Measurements from ENCODE around the gene OLFML2A.
"Not testable (repeated sequence)": the region's sequence is repeated elsewhere in the genome, so short reads cannot be mapped to it uniquely, and the experiment has no call there.

The OLFML2A gene

GRCh38 chr9:124776954-124777648 is at the start of gene OLFML2A:
Gene OLFML2A, plus strand, starts transcription at chr9:124777133. Its CDS starts 138 bp downstream, at chr9:124777271.
- ATAC-seq (ENCODE audit: low read depth) (peak; percentile 28), DNase-seq (ENCODE audit: low spot score) (no peak)
- H3K36me3 ChIP-seq (ENCODE audit: low read depth) = no peaks in the 10 kb centered on the region
- H3K27ac ChIP-seq (ENCODE audit: poor library complexity, severe bottlenecking) = no peak within 1 kb of the TSS
- no peaks in the 10 kb centered on the region for H3K9me3 ChIP-seq (ENCODE audit: severe bottlenecking)
- TF ChIP-seq CTCF (IDR thresholded peaks at IDR 0.05; ENCODE audit: poor library complexity, severe bottlenecking) = peak; percentile 62
- no peaks in the 10 kb centered on the region for H3K27me3 ChIP-seq (ENCODE audit: insufficient read depth, poor library complexity, severe bottlenecking)
- peaks cover 9% of the 10 kb centered on the region for H3K4me1 ChIP-seq (ENCODE audit: insufficient read depth, poor library complexity, severe bottlenecking)
- peak within 1 kb of the TSS; percentile 41 for H3K4me3 ChIP-seq (ENCODE audit: severe bottlenecking)

GRCh38 chr9:124730772-124731171 is 46.2 kb upstream of the OLFML2A start:
- H3K9me3 ChIP-seq (ENCODE audit: severe bottlenecking) = no peaks in the 10 kb centered on the region
- TF ChIP-seq CTCF (IDR thresholded peaks at IDR 0.05; ENCODE audit: poor library complexity, severe bottlenecking) = no peak
- H3K36me3 ChIP-seq (ENCODE audit: low read depth) = peaks cover 7% of the 10 kb centered on the region
- DNase-seq (ENCODE audit: low spot score) (no peak), ATAC-seq (ENCODE audit: low read depth) (no peak)
- peaks cover 8% of the 10 kb centered on the region for H3K4me1 ChIP-seq (ENCODE audit: insufficient read depth, poor library complexity, severe bottlenecking)
- H3K4me3 ChIP-seq (ENCODE audit: severe bottlenecking) = no peak overlapping the region
- H3K27ac ChIP-seq (ENCODE audit: poor library complexity, severe bottlenecking) = no peak overlapping the region
- H3K27me3 ChIP-seq (ENCODE audit: insufficient read depth, poor library complexity, severe bottlenecking) = no peaks in the 10 kb centered on the region

GRCh38 chr9:124733964-124734740 is 42.8 kb upstream of the OLFML2A start:
- H3K27me3 ChIP-seq (ENCODE audit: insufficient read depth, poor library complexity, severe bottlenecking) = no peaks in the 10 kb centered on the region
- H3K4me1 ChIP-seq (ENCODE audit: insufficient read depth, poor library complexity, severe bottlenecking) = peaks cover 8% of the 10 kb centered on the region
- ATAC-seq (ENCODE audit: low read depth) (no peak), DNase-seq (ENCODE audit: low spot score) (no peak)
- H3K36me3 ChIP-seq (ENCODE audit: low read depth) = peaks cover 7% of the 10 kb centered on the region
- no peak for TF ChIP-seq CTCF (IDR thresholded peaks at IDR 0.05; ENCODE audit: poor library complexity, severe bottlenecking)
- H3K9me3 ChIP-seq (ENCODE audit: severe bottlenecking) = no peaks in the 10 kb centered on the region
- no peak overlapping the region for H3K4me3 ChIP-seq (ENCODE audit: severe bottlenecking)
- peak overlapping the region; percentile 17 for H3K27ac ChIP-seq (ENCODE audit: poor library complexity, severe bottlenecking)

- ATAC-seq (ENCODE audit: low read depth) = not testable (repeated sequence)
These were observed 42.2 kb upstream of the OLFML2A start for GRCh38 chr9:124734741-124735083.

GRCh38 chr9:124735121-124735520 is 41.8 kb upstream of the OLFML2A start:
- DNase-seq (ENCODE audit: low spot score) (no peak), ATAC-seq (ENCODE audit: low read depth) (peak; percentile 92)
- peaks cover 8% of the 10 kb centered on the region for H3K4me1 ChIP-seq (ENCODE audit: insufficient read depth, poor library complexity, severe bottlenecking)
- H3K27me3 ChIP-seq (ENCODE audit: insufficient read depth, poor library complexity, severe bottlenecking) = no peaks in the 10 kb centered on the region
- H3K4me3 ChIP-seq (ENCODE audit: severe bottlenecking) = no peak overlapping the region
- H3K9me3 ChIP-seq (ENCODE audit: severe bottlenecking) = no peaks in the 10 kb centered on the region
- peaks cover 7% of the 10 kb centered on the region for H3K36me3 ChIP-seq (ENCODE audit: low read depth)
- no peak for TF ChIP-seq CTCF (IDR thresholded peaks at IDR 0.05; ENCODE audit: poor library complexity, severe bottlenecking)
- H3K27ac ChIP-seq (ENCODE audit: poor library complexity, severe bottlenecking) = peak overlapping the region; percentile 17

More at GRCh38 chr9:124734741-124735083, 42.2 kb upstream of the OLFML2A start:
- not testable (repeated sequence) for H3K4me3 ChIP-seq (ENCODE audit: severe bottlenecking); H3K36me3 ChIP-seq (ENCODE audit: low read depth); DNase-seq (ENCODE audit: low spot score); H3K9me3 ChIP-seq (ENCODE audit: severe bottlenecking); H3K4me1 ChIP-seq (ENCODE audit: insufficient read depth, poor library complexity, severe bottlenecking); H3K27me3 ChIP-seq (ENCODE audit: insufficient read depth, poor library complexity, severe bottlenecking)
- H3K27ac ChIP-seq (ENCODE audit: poor library complexity, severe bottlenecking) = peak overlapping the region; percentile 17

- not testable (repeated sequence) for H3K27me3 ChIP-seq (ENCODE audit: insufficient read depth, poor library complexity, severe bottlenecking); DNase-seq (ENCODE audit: low spot score); ATAC-seq (ENCODE audit: low read depth); H3K9me3 ChIP-seq (ENCODE audit: severe bottlenecking); H3K4me1 ChIP-seq (ENCODE audit: insufficient read depth, poor library complexity, severe bottlenecking); H3K36me3 ChIP-seq (ENCODE audit: low read depth); H3K27ac ChIP-seq (ENCODE audit: poor library complexity, severe bottlenecking); H3K4me3 ChIP-seq (ENCODE audit: severe bottlenecking)
These were observed 38.9 kb upstream of the OLFML2A start for GRCh38 chr9:124738075-124738474.
